HG02571 (cell line): ENCODE data around the gene ENPP6.

ENCODE experiments used
- ATAC-seq: cut with Tn5 transposase; IDR thresholded peaks from one replicate; pipeline ENCODE4 v1.9.1; 2021; ENCODE audit warnings: mild to moderate bottlenecking, moderate library complexity; ENCODE audit not compliant: unreplicated experiment

ENPP6 gene

GRCh38 chr4:184192933-184193332 lies 24.7 kb downstream of the ENPP6 start:
- ATAC-seq: no peak

DNA sequence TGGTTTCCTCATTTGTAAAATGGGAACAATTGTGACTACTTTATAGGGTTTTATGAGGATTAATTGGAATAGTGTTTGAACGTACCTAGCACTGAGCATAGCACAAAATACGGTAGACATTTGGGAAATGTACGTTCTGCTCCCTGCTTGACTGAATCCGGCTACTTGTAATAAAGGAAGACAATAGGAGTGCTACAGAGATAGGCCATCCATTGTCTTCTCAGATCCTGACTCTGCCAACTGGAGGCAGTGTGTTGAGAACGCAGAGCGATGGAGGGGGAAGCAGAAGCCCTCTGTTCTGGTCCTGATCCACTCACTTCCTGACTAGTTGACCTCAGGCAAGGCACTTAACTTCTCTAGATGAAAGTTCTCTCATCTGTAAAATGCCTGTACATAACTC lies 26.4 kb downstream of the ENPP6 start:
- no peak for ATAC-seq

DNA sequence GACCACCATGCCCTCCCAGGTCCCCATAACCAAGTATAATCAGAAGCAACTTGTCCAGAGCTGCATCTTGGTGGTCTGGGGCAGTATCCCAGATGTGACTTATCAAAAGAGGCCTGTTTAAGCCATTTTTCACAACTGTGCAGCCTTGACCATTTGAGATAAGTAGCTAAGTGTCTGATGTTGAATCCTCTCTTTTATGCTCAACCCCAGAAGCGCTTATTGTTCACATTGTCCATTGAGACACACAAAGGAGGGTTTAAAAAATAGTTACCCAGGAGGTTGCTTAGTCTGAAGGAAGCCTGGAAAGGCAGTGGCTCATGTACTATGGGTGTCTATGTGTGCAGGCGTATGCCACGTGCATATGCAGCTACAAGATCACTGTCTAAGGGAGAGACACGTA lies 27.0 kb downstream of the ENPP6 start:
- no peak for ATAC-seq

GRCh38 chr4:184189966-184190365 lies 27.7 kb downstream of the ENPP6 start:
- no peak for ATAC-seq

DNA sequence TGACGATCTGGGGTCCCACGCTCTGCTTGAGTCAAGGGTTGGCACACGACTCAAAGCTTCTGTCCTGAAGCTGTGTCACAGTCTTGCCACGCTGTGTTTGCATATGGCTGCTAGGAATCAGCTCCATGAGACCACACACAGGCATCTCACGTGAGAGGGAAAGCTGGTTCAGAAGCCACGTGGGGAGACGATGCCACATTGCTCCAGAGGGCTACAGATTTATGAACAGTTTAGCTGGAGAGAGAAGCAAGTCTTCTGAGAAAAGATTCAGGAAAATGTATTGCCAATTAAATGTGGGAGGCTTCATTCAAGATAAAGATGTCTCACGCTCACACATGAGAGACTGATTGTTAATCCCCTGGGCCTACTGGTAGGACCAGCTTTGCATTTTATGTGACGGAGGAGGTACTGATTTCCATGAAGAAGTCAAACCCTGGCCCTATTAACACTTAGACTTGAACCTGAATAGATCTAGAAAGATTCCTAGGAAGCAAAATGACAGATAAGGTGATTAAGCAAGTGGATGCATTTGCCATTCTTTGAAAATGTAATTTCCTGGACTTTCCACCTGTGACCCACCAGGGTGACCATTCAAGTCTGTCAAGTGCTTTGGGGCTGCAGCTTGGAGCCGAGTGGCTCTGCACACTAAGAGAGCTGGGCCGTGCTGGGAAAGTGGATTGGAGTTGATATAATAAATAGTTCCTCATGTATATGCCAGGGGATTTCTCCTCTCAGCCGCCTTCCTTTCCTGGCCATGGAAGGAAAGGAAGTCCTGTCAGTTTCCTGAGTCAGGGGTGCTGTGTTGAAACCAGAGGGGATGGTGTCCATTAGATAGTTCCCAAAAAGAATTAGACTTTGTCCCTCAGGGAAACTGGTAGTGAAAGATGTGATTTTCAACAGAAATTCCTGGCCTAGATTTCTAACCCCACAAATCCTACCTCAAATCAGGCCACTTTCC lies 29.0 kb downstream of the ENPP6 start:
- ATAC-seq: no peak

DNA sequence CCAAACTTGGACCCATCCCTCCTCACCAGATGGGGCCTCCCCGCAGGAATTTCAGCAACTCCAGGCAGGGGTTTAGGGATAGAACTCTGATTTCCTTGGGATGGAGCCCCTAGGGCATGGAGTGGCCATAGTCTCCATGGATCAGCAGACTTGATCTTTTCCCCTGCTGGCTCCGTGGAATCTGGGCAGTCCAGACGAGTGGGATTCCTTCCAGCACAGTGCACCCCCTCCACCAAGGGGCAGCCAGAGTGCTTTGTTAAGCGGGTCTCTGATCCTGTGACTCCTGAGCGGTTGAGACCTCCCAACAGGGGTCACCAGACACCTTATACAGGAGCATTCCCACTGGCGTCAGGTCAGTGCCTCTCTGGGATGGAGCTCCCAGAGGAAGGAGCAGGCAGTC lies 40.4 kb downstream of the ENPP6 start:
- ATAC-seq: no peak

DNA sequence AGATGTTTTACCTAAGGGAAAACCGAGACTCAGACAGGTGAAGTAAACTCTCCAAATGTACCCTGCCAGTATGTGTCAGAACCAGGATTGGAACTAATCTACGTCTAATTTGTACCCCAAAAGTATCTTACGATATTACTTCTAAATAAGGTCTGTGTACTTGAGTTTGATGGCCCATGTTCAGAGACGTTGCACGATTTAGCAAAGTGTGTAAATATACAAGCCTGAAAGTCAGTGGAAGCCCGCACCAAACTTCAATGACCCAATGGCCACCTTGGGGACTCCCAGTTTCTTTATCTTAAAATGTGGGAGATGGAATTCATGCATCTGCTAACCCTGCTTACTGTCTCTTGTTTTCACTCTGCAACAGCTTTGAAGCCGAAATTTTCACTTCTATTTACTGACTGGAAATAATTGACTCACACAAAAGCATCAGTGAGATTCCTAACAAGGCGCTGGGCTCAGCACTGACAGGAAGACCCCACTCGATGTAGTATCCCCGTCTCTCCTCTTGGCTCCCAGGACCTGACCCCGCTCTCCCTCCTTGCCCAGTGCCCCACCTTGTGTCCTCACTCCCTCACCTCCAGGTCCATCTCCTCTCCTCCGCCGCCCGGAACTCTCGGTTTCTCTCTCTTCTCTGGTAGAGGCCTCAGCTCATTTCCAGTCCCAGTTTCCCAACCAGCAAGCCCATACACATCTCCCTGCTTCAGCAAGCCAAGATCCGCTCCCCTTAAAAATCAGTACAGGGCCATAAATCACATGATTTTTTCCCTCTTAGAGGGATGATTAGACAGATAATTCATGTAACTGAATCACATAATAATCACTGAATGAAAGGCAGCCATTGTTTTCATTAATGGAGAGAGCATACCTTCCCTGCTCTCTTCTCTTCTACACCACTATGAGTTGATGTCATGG lies 42.8 kb downstream of the ENPP6 start:
- no peak for ATAC-seq

DNA sequence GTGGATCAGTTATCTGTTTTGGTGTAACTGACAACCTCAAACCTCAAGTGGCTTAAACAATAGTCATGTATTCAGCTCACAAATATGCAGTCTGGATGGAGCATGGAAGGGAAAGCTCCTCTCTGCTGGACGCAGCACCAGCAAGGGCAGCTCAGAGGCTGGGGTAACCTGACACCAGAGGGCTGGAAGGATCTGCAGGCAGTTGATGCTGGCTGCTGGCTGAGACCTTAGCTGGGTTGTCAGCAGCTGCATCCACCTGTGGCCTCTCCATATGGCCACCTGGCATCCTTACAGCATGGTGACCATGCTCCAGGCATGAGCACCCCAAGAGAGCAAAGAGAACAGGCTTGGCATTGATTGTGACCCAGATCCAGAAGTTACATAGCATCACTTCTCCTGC lies 46.7 kb downstream of the ENPP6 start:
- ATAC-seq: no peak

DNA sequence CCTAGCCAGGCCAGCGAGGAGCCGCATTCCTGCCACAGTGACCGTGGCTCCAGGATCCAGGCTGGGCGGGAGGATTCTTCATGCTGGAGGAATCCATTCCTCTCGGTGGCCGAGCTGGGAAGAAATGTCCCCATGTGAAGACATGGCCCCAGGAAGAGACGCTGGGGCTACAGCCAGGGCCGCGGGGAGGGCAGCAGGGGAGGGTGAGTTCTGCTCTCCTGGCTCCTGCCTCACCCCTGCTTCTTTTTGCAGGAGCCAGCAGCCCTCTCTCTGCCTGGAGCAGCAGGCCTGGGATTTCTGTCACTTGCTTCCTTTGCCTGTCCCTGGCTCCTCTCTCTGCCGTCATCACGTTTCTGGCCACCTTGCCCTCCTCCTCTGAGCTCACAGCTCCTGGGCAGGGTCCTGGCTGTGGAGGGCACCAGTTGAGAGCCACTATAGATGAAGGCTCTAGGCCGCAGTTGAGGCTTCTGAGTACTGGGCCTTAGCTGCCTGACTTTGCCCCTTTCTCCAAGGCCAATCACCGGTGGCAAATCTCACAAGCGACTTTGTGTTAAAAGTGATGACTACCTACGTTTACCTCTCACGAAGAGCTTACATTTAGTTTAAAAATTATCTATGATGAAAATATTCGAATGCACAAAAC lies 48.3 kb downstream of the ENPP6 start:
- no peak for ATAC-seq

DNA sequence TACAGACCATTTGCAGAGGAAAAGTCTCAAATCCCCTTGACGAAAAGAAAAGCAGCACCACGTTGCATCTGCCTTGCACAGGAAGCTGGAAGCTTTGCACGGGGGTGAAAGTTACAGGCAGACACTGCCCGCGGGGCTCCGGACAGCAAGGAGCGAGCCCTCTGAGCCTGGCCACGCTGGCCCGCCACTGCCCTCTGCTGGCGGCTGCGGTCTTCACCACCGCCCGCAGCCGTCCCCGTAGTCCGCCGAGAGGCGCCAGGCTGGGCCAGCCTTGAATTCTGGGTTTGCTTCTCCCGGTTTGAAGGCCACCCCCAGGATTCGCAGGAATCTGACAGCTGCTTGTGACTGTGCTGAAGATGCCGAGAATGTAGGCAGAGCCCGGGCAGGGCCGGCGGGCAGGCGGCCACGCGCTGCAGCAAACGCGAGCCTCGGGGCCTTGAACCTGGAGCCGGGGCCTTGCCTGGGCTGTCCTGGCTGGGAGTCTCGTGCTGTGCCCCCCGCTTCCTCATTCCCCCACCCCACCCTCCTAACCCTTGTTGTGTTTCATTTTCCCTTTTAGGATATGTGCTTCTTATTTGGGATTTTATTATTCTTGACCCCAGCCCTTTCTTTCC lies 49.2 kb downstream of the ENPP6 start:
- peak; percentile 69 for ATAC-seq

GRCh38 chr4:184167576-184167975 lies 50.1 kb downstream of the ENPP6 start:
- ATAC-seq: peak; percentile 86

- ATAC-seq: no peak
Measured at GRCh38 chr4:184166736-184167135, 50.9 kb downstream of the ENPP6 start.

DNA sequence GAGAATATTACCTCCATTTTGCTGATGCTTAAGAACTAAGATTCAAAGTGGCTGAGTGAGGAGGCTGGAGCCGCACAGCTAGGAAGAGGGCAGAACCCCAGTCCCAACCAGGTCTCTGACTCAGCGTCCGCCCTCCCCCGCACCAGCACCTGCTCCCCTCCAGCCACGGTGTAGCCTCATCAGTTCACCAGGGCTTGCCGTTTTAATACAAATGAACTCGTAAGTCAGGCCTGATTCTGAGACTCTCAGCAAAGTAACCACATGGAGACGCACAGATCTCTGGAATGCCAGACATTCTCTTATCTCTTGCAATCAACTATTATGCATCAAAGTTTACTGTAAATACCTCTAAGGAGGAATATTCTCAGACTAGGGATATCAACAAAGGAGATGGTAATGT lies 52.4 kb downstream of the ENPP6 start:
- no peak for ATAC-seq

- ATAC-seq: no peak
Measured at GRCh38 chr4:184163813-184164212, 53.9 kb downstream of the ENPP6 start.

GRCh38 chr4:184162596-184162995 lies 55.1 kb downstream of the ENPP6 start:
- ATAC-seq: no peak

DNA sequence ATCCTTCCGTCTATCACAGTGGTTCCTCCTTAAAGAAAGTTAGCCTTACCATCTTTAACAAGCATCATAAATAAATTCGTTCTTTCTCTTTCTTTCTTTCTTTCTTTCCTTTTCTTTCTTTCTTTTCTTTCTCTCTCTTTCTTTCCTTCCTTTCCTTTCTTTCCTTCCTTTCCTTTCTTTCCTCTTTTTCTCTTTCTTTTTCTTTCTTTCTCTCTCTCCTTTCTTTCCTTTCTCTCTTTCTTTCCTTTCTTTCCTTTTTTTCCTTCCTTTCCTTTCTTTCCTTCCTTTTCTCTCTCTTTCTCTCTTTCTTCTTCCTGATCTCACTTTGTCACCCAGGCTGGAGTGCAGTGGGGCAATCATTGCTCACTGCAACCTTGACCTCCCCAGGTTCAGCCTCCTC lies 60.4 kb downstream of the ENPP6 start:
- no peak for ATAC-seq

GRCh38 chr4:184156163-184156920 lies 61.3 kb downstream of the ENPP6 start:
- no peak for ATAC-seq

GRCh38 chr4:184154199-184154598 lies 63.5 kb downstream of the ENPP6 start:
- ATAC-seq: no peak

- no peak for ATAC-seq
Measured at GRCh38 chr4:184153781-184154180, 63.9 kb downstream of the ENPP6 start.

DNA sequence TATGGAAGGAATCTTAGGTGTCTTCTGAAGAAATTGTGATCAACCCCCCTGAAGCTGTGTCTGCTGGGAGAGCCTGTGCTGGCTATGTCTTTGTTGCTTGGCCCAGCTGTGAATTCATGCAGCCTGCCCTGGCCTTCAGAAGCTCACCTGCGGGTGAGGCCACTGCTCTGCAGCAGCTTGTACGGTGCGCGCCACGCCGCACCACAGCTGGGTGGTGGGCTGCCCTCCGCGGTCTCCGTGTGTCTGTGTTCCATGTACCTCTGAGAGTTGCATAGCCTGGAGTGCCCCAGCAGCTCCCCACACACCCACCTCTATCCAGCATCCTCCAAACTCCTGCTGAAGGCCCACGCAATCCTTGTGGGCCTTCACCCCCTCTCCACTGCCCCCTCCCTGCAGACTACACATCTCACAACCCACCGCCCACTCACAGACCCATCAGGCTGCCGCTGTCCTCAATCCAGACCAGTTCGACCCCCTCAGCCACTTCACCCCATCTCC lies 65.6 kb downstream of the ENPP6 start:
- no peak for ATAC-seq
